Calu3 (cell line): Measurements from ENCODE around the gene CYB5R3. TPM values are rescaled to one million over a fixed set of nuclear protein-coding genes. Genes with fewer than 3 reads are reported as not detected.
"Not testable (repeated sequence)": the region's sequence is repeated elsewhere in the genome, so short reads cannot be mapped to it uniquely, and the experiment has no call there.

Experiments
- BruUV-seq: library from RNA; stranded (reverse); fragments of 400-500 nt; replicated peaks from 2 replicates; lab custom pipeline; 2021; lab: Mats Ljungman, UMichigan
- CTCF ChIA-PET: fragments of 300-600 bp; sonication (Branson Sonifier 250); formaldehyde crosslinking; loops from one replicate; lab custom pipeline; 2022; ENCODE audit warnings: antibody characterized with exemption; lab: Charles Lee
- DNase-seq: peaks from one replicate; pipeline ENCODE4 v3.0.0; 2022
- H3K27ac Mint-ChIP-seq: one replicate; pipeline ENCODE4 v1.8.0; 2022; ENCODE audit warnings: mixed read lengths; ENCODE audit not compliant: unreplicated experiment
- H3K27me3 Mint-ChIP-seq: one replicate; pipeline ENCODE4 v1.8.0; 2022; ENCODE audit warnings: mixed read lengths; ENCODE audit not compliant: unreplicated experiment
- H3K36me3 Mint-ChIP-seq: one replicate; pipeline ENCODE4 v1.8.0; 2022; ENCODE audit warnings: mild to moderate bottlenecking, moderate library complexity, mixed read lengths; ENCODE audit not compliant: insufficient read depth, unreplicated experiment
- H3K4me1 Mint-ChIP-seq: one replicate; pipeline ENCODE4 v1.8.0; 2022; ENCODE audit warnings: mild to moderate bottlenecking, low read depth, mixed read lengths; ENCODE audit not compliant: unreplicated experiment
- H3K4me3 Mint-ChIP-seq: one replicate; pipeline ENCODE4 v1.8.0; 2022; ENCODE audit warnings: mild to moderate bottlenecking, low read depth, moderate library complexity, mixed read lengths; ENCODE audit not compliant: unreplicated experiment
- H3K9me3 Mint-ChIP-seq: one replicate; pipeline ENCODE4 v1.8.0; 2022; ENCODE audit warnings: low read depth, mixed read lengths; ENCODE audit not compliant: unreplicated experiment
- CTCF ChIP-seq: fragments of 200-600 bp; IDR thresholded peaks from one replicate; pipeline ENCODE4 v1.8.0; 2022; ENCODE audit warnings: antibody characterized with exemption; ENCODE audit not compliant: unreplicated experiment
- intact Hi-C: fragments of 100-400 bp; cut with micrococcal nuclease; formaldehyde crosslinking; loops from one replicate; pipeline ENCODE4 v1.10.0; 2022; ENCODE audit not compliant: unreplicated experiment
- total RNA-seq: library from RNA; stranded (reverse); gene quantifications from 2 replicates; pipeline ENCODE4 v1.2.3, GENCODE V29; 2022

CYB5R3 gene
- total RNA-seq, 1 experiment from 2014 or later, result 101 TPM

GRCh38 chr22:42670921-42671709 is 21.9 kb upstream of the CYB5R3 start:
- Mint-ChIP-seq H3K4me1 (peaks cover 5% of the 10 kb centered on the region), H3K36me3 (no peaks in the 10 kb centered on the region), H3K27me3 (no peaks in the 10 kb centered on the region), H3K4me3 (no peak overlapping the region), H3K9me3 (no peaks in the 10 kb centered on the region), H3K27ac (no peak overlapping the region)
- DNase-seq, result no peak
- CTCF ChIA-PET, result no interaction called here
- intact Hi-C loops, result no loop called here
- no peak for TF ChIP-seq CTCF
- BruUV-seq, result no TSS peak

GRCh38 chr22:42670046-42670445 is 20.9 kb upstream of the CYB5R3 start:
- no peak overlapping the region for H3K27ac Mint-ChIP-seq
- no TSS peak for BruUV-seq
- H3K4me1 Mint-ChIP-seq, result peaks cover 5% of the 10 kb centered on the region
- CTCF ChIA-PET, result no interaction called here
- no peak overlapping the region for H3K4me3 Mint-ChIP-seq
- DNase-seq, result no peak
- no peak for TF ChIP-seq CTCF
- H3K36me3 Mint-ChIP-seq, result no peaks in the 10 kb centered on the region
- no peaks in the 10 kb centered on the region for H3K9me3 Mint-ChIP-seq
- H3K27me3 Mint-ChIP-seq, result no peaks in the 10 kb centered on the region
- intact Hi-C loops, result no loop called here

GRCh38 chr22:42666393-42666792 is 17.2 kb upstream of the CYB5R3 start:
- H3K4me1 Mint-ChIP-seq, H3K9me3 Mint-ChIP-seq, DNase-seq, H3K36me3 Mint-ChIP-seq, H3K4me3 Mint-ChIP-seq, H3K27ac Mint-ChIP-seq, intact Hi-C loops, BruUV-seq, H3K27me3 Mint-ChIP-seq: not testable (repeated sequence)
- CTCF ChIA-PET, result interaction anchor here (0.7 kb wide), 1 partner anchor 518 kb away, joined by 4 read pairs; no protein-coding TSS in a partner anchor

GRCh38 chr22:42664976-42665831 is 16.0 kb upstream of the CYB5R3 start:
- no TSS peak for BruUV-seq
- intact Hi-C loops, result no loop called here
- H3K9me3 Mint-ChIP-seq, result no peaks in the 10 kb centered on the region
- H3K27me3 Mint-ChIP-seq, result no peaks in the 10 kb centered on the region
- TF ChIP-seq CTCF, result no peak
- CTCF ChIA-PET, result no interaction called here
- H3K4me1 Mint-ChIP-seq, result no peaks in the 10 kb centered on the region
- peaks cover 7% of the 10 kb centered on the region for H3K36me3 Mint-ChIP-seq
- DNase-seq, result no peak
- no peak overlapping the region for H3K27ac Mint-ChIP-seq
- H3K4me3 Mint-ChIP-seq, result no peak overlapping the region
